ENCODE measurements around the gene PPTC7. TPM values are rescaled to one million over a fixed set of nuclear protein-coding genes. Genes with fewer than 3 reads are reported as not detected.

The PPTC7 gene
- total and polyA plus RNA-seq, 2 of the 8 experiments (the other 6 are each of a cell fraction or from before 2014, with no cell fraction given), result 8.1 to 15.9 TPM

DNA sequence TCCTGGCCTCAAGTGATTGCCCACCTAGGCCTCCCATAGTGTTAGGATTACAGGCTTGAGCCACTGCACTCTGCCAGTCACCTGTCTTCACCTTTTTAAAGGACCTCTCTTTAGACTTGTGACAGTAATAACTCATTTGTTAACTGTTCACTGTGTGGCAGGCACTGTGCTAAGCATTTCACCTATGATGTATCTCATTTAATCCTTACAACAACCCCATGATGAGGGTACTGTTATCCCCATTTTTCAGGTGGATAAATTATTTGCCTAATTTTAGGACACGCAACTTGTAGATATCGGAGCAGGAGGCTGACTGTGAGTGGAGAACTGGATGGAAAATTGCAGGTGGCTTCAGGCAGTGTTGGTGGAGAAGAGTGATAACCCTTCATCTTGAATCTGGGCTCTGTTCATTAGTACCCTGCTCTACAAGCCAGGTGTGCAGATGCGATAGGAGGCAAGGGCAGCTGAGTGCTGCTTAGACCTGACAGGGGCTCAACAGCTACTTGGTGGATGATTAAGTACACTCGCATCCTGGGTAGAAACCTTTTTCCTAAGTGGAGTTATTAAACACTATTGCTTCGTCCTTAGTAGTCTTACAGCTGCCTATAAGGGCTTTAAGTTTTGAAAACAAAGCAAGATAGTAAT lies 33.5 kb upstream of the PPTC7 start:
- Histone ChIP-seq H2BK120ac (replicated peaks; ENCODE audit: low read depth, low read length) (no peak overlapping the region), H3K27me3 (replicated peaks in 1 of 4; ENCODE audit: control insufficient read depth in 3 of 4, extremely low read depth in 1 of 4, insufficient read depth in 3 of 4, low read length in 3 of 4) (no peaks in the 10 kb centered on the region), H2BK15ac (ENCODE audit: low read length) (no peak overlapping the region), H2BK5ac (ENCODE audit: low read depth, low read length) (no peak overlapping the region), H3K18ac (ENCODE audit: extremely low read depth, low read length) (no peak overlapping the region), H3K4me2 (ENCODE audit: insufficient read depth in 1 of 2, low read depth in 2 of 2, low read length in 2 of 2) (no peak overlapping the region), H3K27ac (ENCODE audit: low read depth, low read length) (no peak overlapping the region), H3K4ac (replicated peaks; ENCODE audit: insufficient read length, low read depth, low read length) (no peak overlapping the region), H3K9ac (replicated peaks in 1 of 4; ENCODE audit: extremely low read depth in 1 of 4, low read depth in 3 of 4, low read length in 3 of 4) (no peak overlapping the region), H2AK5ac (ENCODE audit: low read depth, low read length) (no peak overlapping the region), H4K91ac (replicated peaks; ENCODE audit: insufficient read length, low read length) (no peak overlapping the region), H3K23me2 (ENCODE audit: low read depth, low read length) (peaks cover 2% of the 10 kb centered on the region), H4K8ac (ENCODE audit: extremely low read depth, insufficient read depth, low read length) (no peak overlapping the region; the same call in 1 of the 2 replicates), H3K4me3 (ENCODE audit: extremely low read depth in 1 of 4, insufficient read depth in 2 of 4, low read depth in 3 of 4, low read length in 4 of 4) (no peak overlapping the region), H3K79me2 (ENCODE audit: control insufficient read depth in 1 of 2, insufficient read depth in 2 of 2, low read length in 2 of 2) (no peaks in the 10 kb centered on the region), H2BK20ac (ENCODE audit: low read length) (no peak overlapping the region), H3K36me3 (ENCODE audit: control insufficient read depth in 2 of 4, insufficient read depth in 4 of 4, low read length in 3 of 4) (no peaks in the 10 kb centered on the region), H4K20me1 (replicated peaks in 1 of 2; ENCODE audit: control insufficient read depth in 1 of 2, insufficient read depth in 2 of 2, low read length in 2 of 2) (no peaks in the 10 kb centered on the region), H3K4me1 (replicated peaks in 1 of 4; ENCODE audit: control insufficient read depth in 3 of 4, insufficient read depth in 4 of 4, low read length in 3 of 4) (no peaks in the 10 kb centered on the region), H3K56ac (replicated peaks; ENCODE audit: insufficient read length, low read depth, low read length) (no peak overlapping the region), H3K9me3 (ENCODE audit: insufficient read depth in 2 of 2, low read depth in 1 of 2, low read length in 1 of 2) (no peaks in the 10 kb centered on the region), H2BK12ac (ENCODE audit: low read depth, low read length) (no peak overlapping the region), H4K5ac (ENCODE audit: insufficient read length, low read depth, low read length) (no peak overlapping the region), H3K23ac (ENCODE audit: insufficient read length) (no peak overlapping the region), H3K14ac (ENCODE audit: insufficient read length) (no peak overlapping the region), H2AFZ (ENCODE audit: low read length) (no peak overlapping the region), H3K79me1 (ENCODE audit: low read depth, low read length) (no peaks in the 10 kb centered on the region)
- DNase-seq (ENCODE audit: low read depth in 1 of 2, low spot score in 2 of 2), result no peak
- POLR2A ChIA-PET (ENCODE audit: partially characterized antibody), result no interaction called here
- WGBS, 2 experiments (ENCODE audit: extremely low coverage in 1 of 2, insufficient coverage in 1 of 2, insufficient read length in 1 of 2, insufficient replicate concordance in 2 of 2, low coverage in 1 of 2, low lambda C conversion rate in 2 of 2, missing lambda C conversion rate in 1 of 2), result 89% methylated on average over 5 of the region's 5 CpGs; no CpG with 5 or more reads in 1 of the 2 experiments
- FAIRE-seq, result no peak
- TF ChIP-seq HDAC6 (IDR thresholded peaks at IDR 0.05; ENCODE audit: low read depth, low read length), result no peak
- no peak for TF ChIP-seq EP300 (IDR thresholded peaks at IDR 0.05; ENCODE audit: borderline replicate concordance in 1 of 2, low read depth in 2 of 2, low read length in 2 of 2)
- no peak for TF ChIP-seq TAF7 (optimal IDR thresholded peaks at IDR 0.05; ENCODE audit: borderline replicate concordance, low read depth, low read length)
- CTCF ChIA-PET (ENCODE audit: partially characterized antibody), result interaction anchor here (0.8 to 1.8 kb wide), 7 partner anchors 15 to 211 kb away, joined by 3 to 7 read pairs (median 3); no protein-coding TSS in a partner anchor
